ENCODE results near the gene LAS1L.
"Not testable (repeated sequence)": the region's sequence is repeated elsewhere in the genome, so short reads cannot be mapped to it uniquely, and the experiment has no call there.

Gene LAS1L

DNA sequence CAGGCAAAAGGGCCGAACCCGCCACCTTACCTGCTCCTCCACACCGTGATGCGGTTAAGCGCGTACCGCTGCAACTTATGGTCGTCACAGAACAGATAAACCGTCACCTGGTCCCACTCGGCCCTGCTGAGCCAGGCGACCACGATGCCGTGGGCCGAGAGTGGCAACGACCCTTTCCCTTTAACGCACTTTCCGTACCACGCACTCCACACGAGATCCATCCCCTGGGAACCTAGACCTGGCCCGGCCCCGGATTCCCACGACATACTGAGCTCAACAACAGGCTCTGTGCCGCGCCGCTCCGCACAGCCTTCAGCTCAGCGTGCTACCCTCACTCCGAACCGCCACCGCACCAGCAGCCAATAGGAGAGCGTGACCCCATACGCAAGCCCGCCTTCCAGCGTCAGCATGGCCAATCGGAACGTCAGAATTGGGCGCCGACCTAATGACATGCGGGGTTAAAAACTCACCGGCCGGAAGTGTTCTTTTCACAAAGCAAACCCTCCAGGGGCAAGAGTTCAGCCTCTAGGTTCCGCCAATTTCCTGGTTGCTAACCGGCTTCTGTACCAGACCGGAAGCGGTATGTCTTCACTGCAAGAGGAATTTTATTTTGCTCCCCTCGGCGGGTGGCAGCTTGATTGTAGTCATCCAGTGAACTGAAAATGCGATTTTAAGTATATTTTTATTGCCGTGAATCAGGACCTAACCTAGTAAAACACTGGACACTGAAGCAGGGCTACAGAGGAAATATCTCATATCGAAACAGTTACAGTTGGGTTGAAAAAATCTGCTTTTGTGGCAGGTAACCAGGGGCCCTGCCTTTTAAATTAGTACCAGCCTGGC, at the start of gene LAS1L:
TSS of gene LAS1L (minus strand) at position 338 of the 843 bp plus-strand sequence. CDS start at position 266, 72 bp downstream.
- DNase-seq: peak; percentile 72 to 77

DNA sequence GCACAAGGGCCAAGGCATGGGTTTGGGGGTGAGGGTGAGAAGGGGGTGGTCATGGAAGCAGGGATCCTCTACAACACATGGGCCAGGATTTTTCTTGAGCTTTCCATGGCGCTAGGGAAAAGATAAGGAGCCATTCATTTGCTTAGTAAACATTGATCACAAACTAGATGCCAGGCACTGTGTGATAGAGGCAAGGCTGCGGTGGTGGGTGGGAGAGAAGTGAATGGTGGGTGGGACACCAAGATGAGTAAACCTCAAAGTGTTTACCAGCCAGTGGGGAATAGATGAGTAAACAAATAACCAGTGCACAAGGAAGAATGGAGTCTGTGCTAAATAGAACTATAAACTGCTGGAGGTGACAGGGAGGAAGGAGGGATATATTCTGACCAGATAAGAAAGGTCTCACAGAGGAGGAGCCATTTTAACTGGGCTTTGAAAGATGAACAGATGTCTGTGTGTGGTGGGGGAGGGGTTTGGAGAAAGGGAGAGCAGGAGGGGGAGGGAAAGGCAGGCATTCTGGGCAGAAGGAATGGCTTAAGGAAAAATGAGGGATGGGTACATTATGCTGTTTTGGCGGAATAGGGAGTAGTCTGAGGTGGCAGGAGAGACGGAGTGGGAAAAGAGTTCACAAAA, 48.0 kb upstream of the LAS1L start:
- no peak for DNase-seq

DNA sequence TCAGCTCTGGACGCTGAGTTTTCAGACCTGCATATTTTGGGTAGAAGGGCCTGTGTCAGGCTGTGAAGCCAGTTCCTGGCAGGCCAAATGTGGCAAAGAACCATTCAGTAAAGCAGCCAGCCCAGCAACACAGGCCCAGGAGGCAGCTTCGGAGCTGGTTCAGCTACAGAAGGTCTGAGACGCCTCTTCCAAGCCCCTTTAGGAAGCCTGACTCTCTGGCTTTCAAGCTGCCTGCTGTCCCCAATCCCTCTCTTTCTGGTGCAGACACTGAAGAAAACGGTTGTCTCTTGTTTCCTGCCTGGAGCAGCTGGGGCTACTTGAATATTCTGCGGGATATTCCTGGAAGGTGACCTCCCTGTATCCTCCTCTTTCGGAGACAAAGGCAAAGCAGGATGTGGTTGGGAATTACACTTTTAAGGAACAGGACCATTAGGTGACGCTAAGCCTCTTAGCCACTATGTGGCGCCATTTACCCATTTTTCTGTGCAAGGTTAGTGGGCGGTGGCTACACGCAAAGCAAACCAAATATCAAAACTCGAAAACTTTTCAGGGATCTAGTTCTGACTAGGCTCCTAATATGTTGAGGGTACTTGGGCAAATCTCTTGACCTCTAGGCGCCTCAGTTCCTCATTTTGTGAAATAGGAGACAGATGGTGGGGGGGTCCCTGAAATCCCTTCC, 47.2 kb upstream of the LAS1L start:
- DNase-seq: peak; percentile 35 to 43

- DNase-seq: no peak
Observed at GRCh38 chrX:65578346-65578745, 43.8 kb upstream of the LAS1L start.

- no peak for DNase-seq
Observed at GRCh38 chrX:65576160-65576559, 41.6 kb upstream of the LAS1L start.

GRCh38 chrX:65575022-65575421, 40.4 kb upstream of the LAS1L start:
- DNase-seq: no peak

GRCh38 chrX:65574356-65574755, 39.8 kb upstream of the LAS1L start:
- no peak for DNase-seq

DNA sequence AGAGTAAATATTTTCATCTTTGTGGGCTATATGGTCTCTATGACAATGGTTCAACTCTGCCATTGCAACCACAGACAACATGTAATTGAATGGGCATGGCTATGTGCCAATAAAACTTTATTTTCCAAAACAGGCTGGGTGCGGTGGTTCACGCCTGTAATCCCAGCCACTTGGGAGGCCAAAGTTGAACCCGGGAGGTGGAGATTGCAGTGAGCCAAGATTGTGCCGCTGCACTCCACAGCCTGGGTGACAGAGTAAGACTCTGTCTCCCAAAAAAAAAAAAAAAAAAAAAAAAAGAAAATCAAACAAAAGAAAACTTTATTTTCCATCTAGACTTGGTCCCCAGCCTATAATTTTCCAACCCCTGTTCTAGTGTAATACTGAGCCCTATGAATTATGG, 38.4 kb upstream of the LAS1L start:
- DNase-seq: no peak

DNA sequence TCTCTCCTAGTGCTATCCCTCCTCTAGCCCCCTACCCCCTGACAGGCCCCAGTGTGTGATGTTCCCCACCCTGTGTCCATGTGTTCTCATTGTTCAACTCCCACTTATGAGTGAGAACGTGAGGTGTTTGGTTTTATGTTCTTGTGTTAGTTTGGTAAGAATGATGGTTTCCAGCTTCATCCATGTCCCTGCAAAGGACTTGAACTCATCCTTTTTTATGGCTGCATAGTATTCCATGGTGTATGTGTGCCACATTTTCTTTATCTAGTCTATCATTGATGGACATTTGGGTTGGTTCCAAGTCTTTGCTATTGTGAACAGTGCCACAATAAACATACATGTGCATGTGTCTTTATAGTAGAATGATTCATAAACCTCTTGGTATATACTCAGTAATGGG, 28.3 kb upstream of the LAS1L start:
- not testable (repeated sequence) for DNase-seq

- DNase-seq: no peak
Observed at GRCh38 chrX:65551489-65552339, 17.1 kb upstream of the LAS1L start.

DNA sequence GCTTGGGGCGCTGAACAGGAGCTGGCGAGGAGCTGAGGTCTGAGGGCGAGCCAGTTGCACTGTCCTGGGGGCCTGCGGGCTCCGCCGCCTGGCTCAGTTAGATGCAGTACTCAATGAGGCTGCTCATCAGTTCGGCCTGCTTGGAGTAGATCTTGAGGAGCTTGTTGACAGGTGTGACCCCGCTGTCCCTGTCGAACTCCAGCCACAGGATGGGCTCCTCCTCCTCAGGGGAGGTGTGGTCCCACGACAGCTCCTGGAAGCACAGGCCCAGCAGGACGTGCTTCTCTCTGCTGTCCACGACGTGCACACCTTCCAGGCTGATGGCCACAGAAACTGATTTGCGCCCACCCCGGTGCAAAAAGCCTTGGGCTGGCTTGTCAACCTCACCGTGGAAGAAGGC, 16.5 kb upstream of the LAS1L start:
- DNase-seq: no peak

DNA sequence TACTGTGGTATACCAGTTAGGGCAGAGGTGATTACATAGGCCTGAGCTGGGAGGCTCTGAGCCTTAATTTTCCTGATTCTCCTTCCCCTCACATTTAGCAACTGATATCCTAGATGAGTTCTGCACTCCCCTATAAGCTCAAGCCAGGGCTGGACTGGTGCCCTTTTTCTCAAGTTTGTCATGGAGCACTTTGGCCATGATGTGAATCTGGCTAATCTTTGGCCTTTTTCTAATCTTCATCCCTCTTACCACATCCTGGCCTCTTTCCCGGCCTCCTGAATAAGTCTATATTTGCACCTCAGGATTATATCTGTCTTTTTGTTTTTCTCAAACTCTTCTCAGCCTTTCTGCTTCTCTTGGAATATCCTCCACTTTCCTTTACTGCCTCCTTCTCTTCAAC, 10.9 kb upstream of the LAS1L start:
- DNase-seq: no peak

DNA sequence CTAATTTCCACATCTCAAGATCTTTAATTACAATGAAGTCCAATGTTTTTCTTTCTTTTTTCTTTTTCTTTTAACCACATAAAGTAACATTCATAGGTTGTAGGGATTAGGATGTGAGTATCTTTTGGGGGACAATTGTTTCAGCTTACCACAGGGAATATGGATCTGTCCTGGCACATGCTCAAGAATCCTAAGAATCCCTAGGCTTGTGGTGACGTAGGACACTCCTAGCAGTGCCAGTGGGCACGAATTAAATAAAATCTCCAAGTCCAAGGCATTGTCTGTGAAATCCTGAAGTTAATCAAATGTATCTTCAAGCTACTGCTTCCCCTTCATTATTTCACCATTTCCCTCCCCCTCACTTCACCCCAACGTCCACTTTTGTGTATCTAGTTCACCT, 2.6 kb upstream of the LAS1L start:
- no peak for DNase-seq

DNA sequence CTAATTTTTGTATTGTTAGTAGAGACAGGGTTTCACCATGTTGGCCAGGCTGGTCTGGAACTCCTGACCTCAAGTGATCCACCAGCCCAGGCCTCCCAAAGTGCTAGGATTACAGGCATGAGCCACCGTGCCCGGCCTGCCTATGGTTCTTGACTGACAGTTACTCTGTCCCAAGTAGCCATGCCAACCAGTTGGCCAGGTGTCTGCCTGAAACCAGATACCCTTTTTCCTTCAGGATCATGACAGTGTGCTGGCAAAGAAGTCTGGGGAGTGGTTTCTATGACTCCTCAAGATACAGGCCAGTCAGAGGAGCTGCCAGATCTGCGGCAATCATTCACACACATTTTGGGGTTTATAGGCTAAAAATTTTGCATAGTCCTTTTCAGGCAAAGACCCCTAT, 1.7 kb upstream of the LAS1L start:
- no peak for DNase-seq

- DNase-seq: no peak
Observed at GRCh38 chrX:65532016-65532415, 2.6 kb downstream of the LAS1L start.

DNA sequence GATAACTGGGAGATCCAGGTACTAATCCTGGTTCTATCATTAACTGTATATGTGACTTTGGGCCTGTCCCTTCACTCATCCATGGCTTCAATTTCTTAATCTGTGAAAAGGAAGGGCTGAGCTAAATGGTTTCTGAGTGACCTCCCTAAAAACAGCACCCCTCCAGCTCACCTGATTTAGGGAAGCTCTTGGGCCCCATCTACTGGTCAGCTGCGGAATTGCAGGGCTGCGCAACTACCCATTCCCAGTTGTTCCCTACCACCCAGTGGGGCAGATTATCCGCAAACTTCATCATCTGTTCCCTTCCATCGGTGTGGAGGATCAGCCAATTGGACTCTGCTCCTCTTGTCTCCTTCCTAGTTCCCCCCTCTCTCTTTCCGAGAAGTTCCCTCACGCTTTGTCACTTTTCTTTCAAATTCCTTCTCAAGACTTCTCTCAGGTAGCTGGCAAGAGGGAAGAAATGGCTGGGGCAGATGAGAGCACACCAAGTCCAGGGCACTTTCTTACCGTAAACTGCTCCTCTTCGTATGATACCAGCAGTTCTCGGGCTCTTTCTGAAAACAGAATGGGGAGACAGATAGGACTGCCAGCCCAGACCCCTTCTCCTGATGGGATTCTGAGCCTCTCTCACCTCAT, 5.8 kb downstream of the LAS1L start:
- peak; percentile 0 to 19 for DNase-seq

GRCh38 chrX:65528293-65528692, 6.3 kb downstream of the LAS1L start:
- DNase-seq: no peak

DNA sequence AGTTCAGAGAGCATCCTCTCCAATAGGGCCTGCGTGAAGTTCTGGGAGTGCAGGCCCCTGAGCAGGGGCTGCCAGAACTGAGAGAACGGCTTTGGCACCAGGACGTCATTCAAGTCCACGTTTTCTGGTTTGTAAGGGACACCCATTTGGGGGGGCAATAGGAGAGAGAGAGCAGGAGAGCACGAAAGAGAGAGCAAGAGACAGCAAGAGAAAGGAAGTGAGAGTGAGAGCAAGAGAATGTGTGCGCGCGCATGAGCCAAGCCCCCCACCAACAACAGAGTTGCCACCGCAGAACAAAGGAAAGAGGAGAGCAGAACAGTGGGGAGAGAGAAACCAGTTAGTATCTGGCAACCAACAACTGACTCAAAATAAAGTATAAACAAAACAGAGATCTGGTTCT, 10.4 kb downstream of the LAS1L start:
- no peak for DNase-seq

DNA sequence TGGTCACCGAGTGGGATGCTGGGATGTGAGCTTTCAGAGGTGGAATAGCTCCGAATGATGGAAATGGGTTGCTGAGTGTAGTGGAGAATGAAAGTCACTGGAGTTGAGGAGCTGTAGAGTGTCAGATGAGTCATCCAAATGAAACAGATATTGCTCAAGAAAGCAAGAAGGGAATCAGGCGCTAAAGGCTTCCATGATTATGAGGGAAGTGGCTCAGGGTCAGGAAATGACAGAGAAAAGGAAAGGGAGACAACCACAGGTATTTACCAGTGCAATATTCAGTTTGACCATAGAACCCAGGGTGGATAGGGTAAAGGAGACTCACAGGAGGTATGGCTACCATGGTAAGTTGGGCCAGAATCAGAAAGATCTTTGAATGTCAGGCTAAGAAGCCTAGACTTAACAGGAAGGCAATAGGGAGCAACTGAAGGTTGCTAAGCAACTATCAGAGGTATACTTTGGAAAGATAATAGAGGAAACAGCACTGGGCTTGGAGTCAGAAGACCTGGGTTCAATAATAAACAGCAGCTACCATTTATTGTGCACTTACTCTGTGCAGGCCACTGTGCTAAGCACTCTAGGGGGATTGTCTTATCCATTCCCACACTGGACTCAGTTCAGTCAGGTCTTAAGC, 11.7 kb downstream of the LAS1L start:
- peak in 1 of 2 experiments; percentile 16 for DNase-seq

GRCh38 chrX:65519530-65519929, 15.1 kb downstream of the LAS1L start:
- not testable (repeated sequence) for DNase-seq

- not testable (repeated sequence) for DNase-seq
Observed at GRCh38 chrX:65518980-65519379, 15.6 kb downstream of the LAS1L start.

- no peak for DNase-seq
Observed at GRCh38 chrX:65517923-65518322, 16.7 kb downstream of the LAS1L start.

Measured in AML-193 (cell line).